Esophagus squamous epithelium (tissue), 4 donors: ENCODE results near the gene HERC2.

Source experiments
- POLR2A ChIP-seq, 4 donors: fragments of 450-650 bp; IDR thresholded peaks; one replicate each; pipeline ENCODE4 v1.6.1; 2017; ENCODE audit warnings: antibody characterized with exemption in 4 of 4, mild to moderate bottlenecking in 4 of 4, moderate library complexity in 3 of 4
- TF ChIP-seq, protein P1 (sequence below), 6 experiments: fragments of 450-650 bp in 4 of 6; fragments of 200-600 bp in 2 of 6; sonication (generic) in 2 of 6; IDR thresholded peaks; one replicate each; pipeline ENCODE4 v1.5.1; 2016 to 2019; ENCODE audit warnings: antibody characterized with exemption in 6 of 6, mild to moderate bottlenecking in 4 of 6, moderate library complexity in 4 of 6

DNA sequence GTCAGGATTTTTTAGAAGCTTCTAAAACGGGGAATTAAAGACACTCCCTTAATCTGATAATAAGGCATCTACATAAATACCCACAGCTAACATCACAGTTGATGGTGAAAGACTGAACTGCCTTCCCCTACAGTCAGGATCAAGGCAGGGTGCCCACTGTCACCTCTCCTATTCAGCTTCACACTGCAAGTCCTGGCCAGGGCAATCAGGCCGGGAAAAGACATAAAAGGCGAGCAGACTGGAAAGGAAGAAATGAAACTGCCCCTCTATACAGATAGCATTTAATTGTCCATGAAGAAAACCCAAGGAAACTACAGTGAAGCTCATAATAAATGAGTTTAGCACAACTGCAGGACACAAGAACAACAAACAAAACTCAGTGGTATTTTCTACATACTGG, 61.7 kb downstream of the HERC2 start:
- TF ChIP-seq, protein P1, sequence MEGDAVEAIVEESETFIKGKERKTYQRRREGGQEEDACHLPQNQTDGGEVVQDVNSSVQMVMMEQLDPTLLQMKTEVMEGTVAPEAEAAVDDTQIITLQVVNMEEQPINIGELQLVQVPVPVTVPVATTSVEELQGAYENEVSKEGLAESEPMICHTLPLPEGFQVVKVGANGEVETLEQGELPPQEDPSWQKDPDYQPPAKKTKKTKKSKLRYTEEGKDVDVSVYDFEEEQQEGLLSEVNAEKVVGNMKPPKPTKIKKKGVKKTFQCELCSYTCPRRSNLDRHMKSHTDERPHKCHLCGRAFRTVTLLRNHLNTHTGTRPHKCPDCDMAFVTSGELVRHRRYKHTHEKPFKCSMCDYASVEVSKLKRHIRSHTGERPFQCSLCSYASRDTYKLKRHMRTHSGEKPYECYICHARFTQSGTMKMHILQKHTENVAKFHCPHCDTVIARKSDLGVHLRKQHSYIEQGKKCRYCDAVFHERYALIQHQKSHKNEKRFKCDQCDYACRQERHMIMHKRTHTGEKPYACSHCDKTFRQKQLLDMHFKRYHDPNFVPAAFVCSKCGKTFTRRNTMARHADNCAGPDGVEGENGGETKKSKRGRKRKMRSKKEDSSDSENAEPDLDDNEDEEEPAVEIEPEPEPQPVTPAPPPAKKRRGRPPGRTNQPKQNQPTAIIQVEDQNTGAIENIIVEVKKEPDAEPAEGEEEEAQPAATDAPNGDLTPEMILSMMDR (IDR thresholded peaks at IDR 0.05): no peak
- no peak for TF ChIP-seq POLR2A (IDR thresholded peaks at IDR 0.05)
